Pancreas (tissue), 10 donors: ENCODE data around the gene RPS6KA5. TPM values are rescaled to one million over a fixed set of nuclear protein-coding genes. Genes with fewer than 3 reads are reported as not detected.

Experiments
- ATAC-seq, 4 donors: fragments of 200-7000 bp; cut with Tn5 transposase; one replicate each; pipeline versions ENCODE4 v1.8.0 to v1.9.1; 2020; ENCODE audit warnings: mild to moderate bottlenecking in 4 of 4, moderate library complexity in 4 of 4
- DNase-seq, 6 donors: peaks; one replicate each; pipeline ENCODE4 v3.0.0-alpha.2; 2020
- FAIRE-seq: peaks from 2 replicates; lab custom pipeline; 2012; peaks lifted over from hg19 to GRCh38; lab: Jason Lieb, UNC
- H3K27ac ChIP-seq, 4 donors: fragments of 200-600 bp; sonication (generic); 1 replicate in 3 of 4; 2 replicates in 1 of 4; pipeline versions ENCODE4 v1.5.0 to v1.8.0; 2020
- H3K27me3 ChIP-seq, 4 donors: fragments of 200-600 bp; one replicate each; pipeline ENCODE4 v1.8.0; 2021
- H3K36me3 ChIP-seq, 3 donors: fragments of 200-600 bp; sonication (generic) in 1 of 3; one replicate each; pipeline versions ENCODE4 v1.5.0 to v1.8.0; 2020 to 2021
- H3K4me1 ChIP-seq, 3 donors: fragments of 200-600 bp; one replicate each; pipeline ENCODE4 v1.8.0; 2021
- H3K4me3 ChIP-seq, 4 donors: fragments of 200-600 bp; sonication (generic) in 2 of 4; one replicate each; pipeline versions ENCODE4 v1.5.0 to v1.8.0; 2020 to 2021
- H3K9me3 ChIP-seq, 4 donors: fragments of 200-600 bp; one replicate each; pipeline ENCODE4 v1.8.0; 2021
- WGBS, 2 donors: extraction: QIAGEN DNeasy Blood & Tissue Kit; methylation state at CpG; one replicate each; pipeline ENCODE4 v1.1.7; 2013; 5-methylcytosine and 5-hydroxymethylcytosine counted together
- intact Hi-C, 3 donors: fragments of 100-400 bp; cut with DNase I; formaldehyde crosslinking; loops; one replicate each; pipeline versions ENCODE4 v1.11.1 to v1.14.2; 2022
- polyA plus RNA-seq, 2 donors: library from polyadenylated mRNA; stranded (reverse); fragments of 200-250 nt; gene quantifications; one replicate each; pipeline ENCODE4 v1.2.3, GENCODE V29; 2013
- total RNA-seq, 6 donors: library from RNA; stranded (reverse); fragmentation: NEBNext Ultra II Directional in 4 of 6; extraction: Animal tissue kit (Norgen Biotek cat#: 25700) in 4 of 6; gene quantifications; one replicate each; pipeline versions ENCODE4 v1.2.1 to v1.2.4, GENCODE V29; 2021 to 2023
- TF ChIP-seq, protein P1 (sequence below), 4 donors: fragments of 200-600 bp; sonication (generic) in 3 of 4; IDR thresholded peaks; one replicate each; pipeline versions ENCODE4 v1.5.0 to v1.8.0; 2021; ENCODE audit warnings: antibody characterized with exemption in 4 of 4
- donor health status: healthy with polysubstance abuse.
- donor health status: DM: no; HTN: no; CAD: no; lungs with moderate emphysema.
- donor health status: DM: no; HTN: no; CAD: no.
- donor health status: control.
- donor health status: control.
- donor health status: Bipolar disorder and iron deficiency.
- donor health status: DM: yes; HTN: yes; CAD: no.
- donor health status: DM: no; HTN: no; CAD: no.
- donor health status: DM: no; HTN: no; CAD: no.
- donor health status: DM: yes; HTN: yes; CAD: no.

Gene RPS6KA5
- total and polyA plus RNA-seq, 8 donors, result 0.95 to 3.5 (median 2.8) TPM

DNA sequence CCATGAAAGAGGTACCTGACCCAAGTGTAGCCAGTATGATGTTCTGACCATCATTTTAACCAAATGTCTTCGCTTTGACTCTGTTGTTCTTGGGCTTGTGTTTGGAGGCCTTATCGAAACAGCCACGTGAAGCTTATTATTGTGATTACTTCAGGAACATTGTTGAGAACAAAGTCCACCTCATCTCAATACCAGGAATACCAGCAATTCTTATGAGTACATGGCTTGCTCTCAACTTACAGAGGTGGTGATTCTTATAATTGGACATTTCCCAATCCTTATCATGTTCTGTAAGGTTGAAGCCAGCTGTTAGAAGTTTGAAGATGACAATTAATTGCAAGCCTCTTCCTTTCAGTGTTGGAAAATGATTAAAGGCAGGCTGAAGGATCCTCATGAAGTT is 21.8 kb upstream of the RPS6KA5 start:
- FAIRE-seq, result no peak
- H3K27me3 ChIP-seq, result no peaks in the 10 kb centered on the region
- intact Hi-C loops, result no loop called here

DNA sequence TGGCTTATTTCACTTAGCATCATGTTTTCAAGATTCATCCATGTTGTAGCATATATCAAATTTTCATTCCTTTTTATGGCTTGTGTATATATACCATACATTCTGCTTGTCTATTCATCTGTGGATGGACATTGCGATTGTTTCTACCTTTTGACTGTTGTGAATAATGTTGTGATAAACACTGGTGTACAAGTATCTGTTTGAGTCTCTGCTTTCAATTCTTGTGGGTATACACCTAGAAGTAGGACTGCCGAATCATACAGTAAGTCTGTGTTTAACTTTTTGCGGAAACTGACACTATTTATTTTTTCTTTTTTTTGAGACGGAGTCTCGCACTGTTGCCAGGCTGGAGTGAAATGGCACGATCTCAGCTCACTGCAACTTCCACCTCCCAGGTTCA is 19.6 kb upstream of the RPS6KA5 start:
- no peak for ATAC-seq
- FAIRE-seq, result no peak
- no peaks in the 10 kb centered on the region for H3K36me3 ChIP-seq
- H3K27me3 ChIP-seq, result no peaks in the 10 kb centered on the region
- no peak overlapping the region for H3K27ac ChIP-seq
- 89 to 92% methylated on average over 6 of the region's 6 CpGs for WGBS, 2 donors
- no peak overlapping the region for H3K4me3 ChIP-seq
- H3K9me3 ChIP-seq, result no peaks in the 10 kb centered on the region
- intact Hi-C loops, result no loop called here
- TF ChIP-seq, protein P1, sequence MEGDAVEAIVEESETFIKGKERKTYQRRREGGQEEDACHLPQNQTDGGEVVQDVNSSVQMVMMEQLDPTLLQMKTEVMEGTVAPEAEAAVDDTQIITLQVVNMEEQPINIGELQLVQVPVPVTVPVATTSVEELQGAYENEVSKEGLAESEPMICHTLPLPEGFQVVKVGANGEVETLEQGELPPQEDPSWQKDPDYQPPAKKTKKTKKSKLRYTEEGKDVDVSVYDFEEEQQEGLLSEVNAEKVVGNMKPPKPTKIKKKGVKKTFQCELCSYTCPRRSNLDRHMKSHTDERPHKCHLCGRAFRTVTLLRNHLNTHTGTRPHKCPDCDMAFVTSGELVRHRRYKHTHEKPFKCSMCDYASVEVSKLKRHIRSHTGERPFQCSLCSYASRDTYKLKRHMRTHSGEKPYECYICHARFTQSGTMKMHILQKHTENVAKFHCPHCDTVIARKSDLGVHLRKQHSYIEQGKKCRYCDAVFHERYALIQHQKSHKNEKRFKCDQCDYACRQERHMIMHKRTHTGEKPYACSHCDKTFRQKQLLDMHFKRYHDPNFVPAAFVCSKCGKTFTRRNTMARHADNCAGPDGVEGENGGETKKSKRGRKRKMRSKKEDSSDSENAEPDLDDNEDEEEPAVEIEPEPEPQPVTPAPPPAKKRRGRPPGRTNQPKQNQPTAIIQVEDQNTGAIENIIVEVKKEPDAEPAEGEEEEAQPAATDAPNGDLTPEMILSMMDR (IDR thresholded peaks at IDR 0.05), result no peak
- no peaks in the 10 kb centered on the region for H3K4me1 ChIP-seq
- no peak for DNase-seq

More for the DNA sequence above, 21.8 kb upstream of the RPS6KA5 start:
- H3K27ac ChIP-seq, result no peak overlapping the region
- no peak overlapping the region for H3K4me3 ChIP-seq
- TF ChIP-seq, protein P1 (IDR thresholded peaks at IDR 0.05), result no peak
- ATAC-seq (no peak), DNase-seq (no peak)
- H3K4me1 ChIP-seq, result no peaks in the 10 kb centered on the region
- H3K36me3 ChIP-seq, result no peaks in the 10 kb centered on the region
- WGBS, 2 donors, result 65% methylated on average over 3 of the region's 3 CpGs
- H3K9me3 ChIP-seq, result no peaks in the 10 kb centered on the region

DNA sequence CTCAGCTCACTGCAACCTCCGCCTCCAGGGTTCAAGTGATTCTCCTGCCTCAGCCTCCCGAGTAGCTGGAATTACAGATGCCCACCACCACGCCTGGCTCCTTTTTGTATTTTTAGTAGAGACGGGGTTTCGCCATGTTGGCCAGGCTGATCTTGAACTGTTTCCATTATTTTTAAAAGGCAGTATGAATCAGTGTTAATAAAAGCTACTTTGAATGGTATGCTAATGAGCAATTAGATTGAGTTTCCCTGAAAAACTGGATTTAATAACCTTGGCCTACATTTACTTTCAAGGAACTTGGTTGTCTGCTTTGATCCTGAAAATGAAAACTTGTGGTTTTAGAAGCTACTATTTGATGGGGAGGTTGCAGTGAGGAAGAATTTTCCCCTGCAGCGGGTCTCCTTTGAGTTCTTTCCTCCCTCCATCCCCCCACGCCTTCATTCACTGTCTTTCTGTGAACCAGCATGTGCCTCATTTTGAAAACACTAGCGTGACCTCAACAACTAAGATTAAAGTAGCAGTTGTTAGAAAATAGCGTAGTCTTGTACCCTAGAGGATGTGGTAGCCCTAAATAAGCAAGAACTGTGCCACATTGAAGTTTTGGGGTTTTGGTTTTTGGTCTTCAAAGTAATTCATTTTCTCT is 17.8 kb upstream of the RPS6KA5 start:
- Histone ChIP-seq H3K27me3 (no peaks in the 10 kb centered on the region), H3K9me3 (no peaks in the 10 kb centered on the region), H3K27ac (no peak overlapping the region), H3K4me3 (no peak overlapping the region), H3K36me3 (no peaks in the 10 kb centered on the region), H3K4me1 (no peaks in the 10 kb centered on the region)
- TF ChIP-seq, protein P1 (IDR thresholded peaks at IDR 0.05), result no peak
- ATAC-seq (no peak), FAIRE-seq (no peak), DNase-seq (no peak)
- WGBS, 2 donors, result 94% methylated on average over 9 of the region's 9 CpGs
- intact Hi-C loops, result no loop called here

DNA sequence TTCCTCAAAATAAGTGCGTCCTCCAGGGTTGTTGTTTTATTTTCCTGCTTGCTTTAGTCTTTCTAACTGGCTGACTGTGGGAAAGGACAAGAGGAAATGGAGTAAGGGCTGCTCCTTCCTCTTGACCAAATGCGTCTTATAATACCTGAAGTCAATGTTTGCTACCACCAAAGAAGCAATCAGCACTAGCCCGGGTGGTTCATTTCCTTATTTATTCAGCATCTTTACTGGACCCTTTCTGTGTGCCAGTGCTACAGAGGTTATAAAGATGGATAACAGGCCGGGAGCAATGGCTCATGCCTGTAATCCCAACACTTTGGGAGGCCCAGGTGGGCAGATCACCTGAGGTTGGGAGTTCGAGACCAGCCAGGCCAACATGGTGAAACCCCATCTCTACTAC is 15.1 kb upstream of the RPS6KA5 start:
- TF ChIP-seq, protein P1 (IDR thresholded peaks at IDR 0.05), result no peak
- Histone ChIP-seq H3K4me3 (no peak overlapping the region), H3K27ac (no peak overlapping the region), H3K9me3 (no peaks in the 10 kb centered on the region), H3K27me3 (no peaks in the 10 kb centered on the region), H3K36me3 (no peaks in the 10 kb centered on the region), H3K4me1 (no peaks in the 10 kb centered on the region)
- DNase-seq (no peak), FAIRE-seq (no peak), ATAC-seq (no peak)
- intact Hi-C loops, result no loop called here
- WGBS, 2 donors, result 86 to 94% methylated on average over 5 of the region's 5 CpGs

DNA sequence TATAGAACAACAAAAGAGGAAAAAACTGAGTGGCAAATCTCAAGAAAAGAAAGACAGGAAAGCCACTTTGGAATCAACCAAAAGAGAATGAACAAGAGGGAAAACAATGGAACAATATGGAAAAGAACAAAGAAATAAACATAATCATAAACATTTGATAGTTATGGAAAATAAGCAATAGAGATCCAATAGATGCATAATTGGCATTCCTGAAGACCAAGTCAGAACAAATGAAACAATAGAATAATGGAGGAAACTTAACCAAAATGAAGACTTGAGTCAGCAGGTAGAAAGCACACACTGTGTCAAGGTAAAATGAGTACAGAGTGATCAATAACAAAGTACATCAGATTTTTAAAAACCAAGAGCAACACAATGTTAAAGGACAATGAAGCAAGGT is 10.1 kb upstream of the RPS6KA5 start:
- Histone ChIP-seq H3K27ac (no peak overlapping the region), H3K9me3 (no peaks in the 10 kb centered on the region), H3K27me3 (no peaks in the 10 kb centered on the region), H3K36me3 (no peaks in the 10 kb centered on the region), H3K4me3 (no peak overlapping the region), H3K4me1 (no peaks in the 10 kb centered on the region)
- no peak for DNase-seq
- FAIRE-seq, result no peak
- TF ChIP-seq, protein P1 (IDR thresholded peaks at IDR 0.05), result no peak
- intact Hi-C loops, result no loop called here
- ATAC-seq, result no peak
